HepG2 (cell line): ENCODE measurements around the gene SLC6A9. TPM values are rescaled to one million over a fixed set of nuclear protein-coding genes. Genes with fewer than 3 reads are reported as not detected.

ENCODE experiments used
- ETS1 ChIP-seq: sonication (generic); formaldehyde crosslinking; IDR thresholded peaks from 2 replicates; pipeline ENCODE4 v1.4.0; 2020; ENCODE audit warnings: missing genetic modification reagents
- ETV5 ChIP-seq: IDR thresholded peaks from 2 replicates; pipeline ENCODE4 v1.6.1; 2018; ENCODE audit warnings: missing biosample characterization, missing genetic modification reagents, inconsistent platforms, borderline replicate concordance
- FOXA3 ChIP-seq: IDR thresholded peaks from 2 replicates; pipeline ENCODE4 v1.6.1; 2016; ENCODE audit warnings: missing genetic modification reagents, missing compliant biosample characterization
- NR0B2 ChIP-seq: sonication (generic); formaldehyde crosslinking; IDR thresholded peaks from 2 replicates; pipeline ENCODE4 v1.4.0; 2020; ENCODE audit warnings: mild to moderate bottlenecking, missing genetic modification reagents
- RBAK ChIP-seq: sonication (generic); formaldehyde crosslinking; IDR thresholded peaks from 2 replicates; pipeline ENCODE4 v1.5.1; 2020; ENCODE audit warnings: mild to moderate bottlenecking, missing genetic modification reagents
- SETDB1 ChIP-seq: sonication (generic); formaldehyde crosslinking; IDR thresholded peaks from 2 replicates; pipeline ENCODE4 v1.5.1; 2020; ENCODE audit warnings: missing genetic modification reagents, mild to moderate bottlenecking, borderline replicate concordance
- ZFP90 ChIP-seq: sonication (generic); formaldehyde crosslinking; IDR thresholded peaks from 2 replicates; pipeline ENCODE4 v1.8.0; 2022; ENCODE audit warnings: missing genetic modification reagents, mild to moderate bottlenecking, inconsistent platforms, borderline replicate concordance
- ZNF18 ChIP-seq: sonication (generic); formaldehyde crosslinking; IDR thresholded peaks from 2 replicates; pipeline ENCODE4 v1.8.0; 2022; ENCODE audit warnings: mild to moderate bottlenecking, missing genetic modification reagents; ENCODE audit not compliant: insufficient replicate concordance
- ZNF292 ChIP-seq: sonication (generic); formaldehyde crosslinking; IDR thresholded peaks from 2 replicates; pipeline ENCODE4 v1.8.1; 2022; ENCODE audit warnings: mild to moderate bottlenecking, low read depth, missing genetic modification reagents, borderline replicate concordance
- ZNF432 ChIP-seq: sonication (generic); formaldehyde crosslinking; IDR thresholded peaks from 2 replicates; pipeline ENCODE4 v1.5.0; 2020; ENCODE audit warnings: missing genetic modification reagents, mild to moderate bottlenecking, borderline replicate concordance
- ZNF512 ChIP-seq: sonication (generic); formaldehyde crosslinking; IDR thresholded peaks from 2 replicates; pipeline ENCODE4 v1.4.0; 2020; ENCODE audit warnings: mild to moderate bottlenecking, missing genetic modification reagents
- ZNF562 ChIP-seq: sonication (generic); formaldehyde crosslinking; IDR thresholded peaks from 2 replicates; pipeline ENCODE4 v1.8.0; 2022; ENCODE audit warnings: missing genetic modification reagents, borderline replicate concordance
- ZNF597 ChIP-seq: sonication (generic); formaldehyde crosslinking; IDR thresholded peaks from 2 replicates; pipeline ENCODE4 v1.5.0; 2020; ENCODE audit warnings: missing genetic modification reagents
- polyA plus RNA-seq, 8 experiments: library from polyadenylated mRNA; depleted of rRNA in 3 of 8; stranded (reverse) in 7 of 8; unstranded in 1 of 8; fragments of >200 nt; fragmentation: Illumina TruSeq in 4 of 8; extraction: Trizol in 4 of 8; gene quantifications; 2 replicates each; pipeline versions ENCODE4 v1.2.1 to v1.2.3, GENCODE V29; 2011 to 2016; ENCODE audit warnings: low read depth in 4 of 8, missing spikeins in 1 of 8, mixed read lengths in 1 of 8; ENCODE audit not compliant: insufficient read depth in 1 of 8
- total RNA-seq, 5 experiments: library from RNA; depleted of rRNA; stranded (reverse); fragments of >200 nt; fragmentation: Illumina TruSeq; extraction: Trizol; gene quantifications; 2 replicates each; pipeline ENCODE4 v1.2.3, GENCODE V29; 2016; ENCODE audit warnings: low read depth in 1 of 5
- TF ChIP-seq, protein P1 (sequence below): sonication (generic); formaldehyde crosslinking; IDR thresholded peaks from 2 replicates; pipeline ENCODE4 v1.5.0; 2020; ENCODE audit warnings: missing genetic modification reagents, mild to moderate bottlenecking, borderline replicate concordance
- TF ChIP-seq, protein P2 (sequence below): sonication (generic); formaldehyde crosslinking; IDR thresholded peaks from 2 replicates; pipeline ENCODE4 v1.4.0; 2020; ENCODE audit warnings: missing genetic modification reagents, borderline replicate concordance

Gene SLC6A9
- total and polyA plus RNA-seq, 2 of the 13 experiments (the other 11 are each of a cell fraction or from before 2014, with no cell fraction given) = 8.5 to 9.9 TPM

DNA sequence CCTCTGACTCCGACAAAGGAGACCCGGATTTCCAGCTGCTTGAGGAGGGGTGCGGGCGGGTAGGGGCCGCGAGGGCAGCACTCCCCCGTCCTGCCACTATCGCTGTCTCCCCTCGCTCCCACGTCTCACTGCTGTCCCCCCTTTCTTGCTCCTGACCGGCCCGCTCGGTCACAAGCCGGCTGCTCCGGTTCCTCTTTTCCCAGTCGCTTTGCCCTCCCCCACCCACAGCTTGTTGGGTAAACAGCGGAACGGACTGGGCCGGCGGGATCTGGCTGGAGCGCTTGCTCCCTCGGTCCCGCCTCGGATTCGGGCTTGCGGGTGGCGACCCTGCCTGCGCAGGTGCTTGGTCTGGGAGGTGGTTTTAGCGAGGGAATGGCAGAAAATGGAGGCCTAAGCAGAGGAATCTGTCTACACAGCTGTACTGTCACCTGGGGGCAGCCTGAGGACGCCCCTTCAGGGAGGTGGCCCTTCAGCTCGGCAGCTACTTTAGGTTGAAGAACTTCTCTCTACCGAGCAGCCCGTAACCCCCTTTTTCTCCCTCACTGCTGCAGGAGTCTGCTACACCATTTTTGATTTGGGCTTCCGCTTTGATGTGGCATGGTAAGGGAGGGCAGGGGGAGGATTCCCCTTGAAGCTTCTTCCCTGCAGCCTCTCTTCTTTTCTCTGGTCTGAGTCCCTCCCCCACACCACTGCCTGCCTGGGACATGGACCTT, 55.9 kb downstream of the SLC6A9 start (continued):
- TF ChIP-seq, protein P1, sequence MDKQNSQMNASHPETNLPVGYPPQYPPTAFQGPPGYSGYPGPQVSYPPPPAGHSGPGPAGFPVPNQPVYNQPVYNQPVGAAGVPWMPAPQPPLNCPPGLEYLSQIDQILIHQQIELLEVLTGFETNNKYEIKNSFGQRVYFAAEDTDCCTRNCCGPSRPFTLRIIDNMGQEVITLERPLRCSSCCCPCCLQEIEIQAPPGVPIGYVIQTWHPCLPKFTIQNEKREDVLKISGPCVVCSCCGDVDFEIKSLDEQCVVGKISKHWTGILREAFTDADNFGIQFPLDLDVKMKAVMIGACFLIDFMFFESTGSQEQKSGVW = no peak
- TF ChIP-seq ZNF512 (no peak), NR0B2 (no peak), ZNF562 (CRISPR knock-in tag) (no peak), ZFP90 (CRISPR knock-in tag) (0 out of 2 replicates have a peak, but pooled peaks have one; percentile 45), FOXA3 (CRISPR knock-in tag) (no peak), ZNF597 (CRISPR knock-in tag) (no peak), ZNF292 (CRISPR knock-in tag) (no peak), ETV5 (CRISPR knock-in tag) (no peak), ZNF432 (CRISPR knock-in tag) (no peak), SETDB1 (CRISPR knock-in tag) (no peak), ZNF18 (peak; percentile 11), RBAK (no peak), ETS1 (0 out of 2 replicates have a peak, but pooled peaks have one; percentile 32)
- TF ChIP-seq, protein P2, sequence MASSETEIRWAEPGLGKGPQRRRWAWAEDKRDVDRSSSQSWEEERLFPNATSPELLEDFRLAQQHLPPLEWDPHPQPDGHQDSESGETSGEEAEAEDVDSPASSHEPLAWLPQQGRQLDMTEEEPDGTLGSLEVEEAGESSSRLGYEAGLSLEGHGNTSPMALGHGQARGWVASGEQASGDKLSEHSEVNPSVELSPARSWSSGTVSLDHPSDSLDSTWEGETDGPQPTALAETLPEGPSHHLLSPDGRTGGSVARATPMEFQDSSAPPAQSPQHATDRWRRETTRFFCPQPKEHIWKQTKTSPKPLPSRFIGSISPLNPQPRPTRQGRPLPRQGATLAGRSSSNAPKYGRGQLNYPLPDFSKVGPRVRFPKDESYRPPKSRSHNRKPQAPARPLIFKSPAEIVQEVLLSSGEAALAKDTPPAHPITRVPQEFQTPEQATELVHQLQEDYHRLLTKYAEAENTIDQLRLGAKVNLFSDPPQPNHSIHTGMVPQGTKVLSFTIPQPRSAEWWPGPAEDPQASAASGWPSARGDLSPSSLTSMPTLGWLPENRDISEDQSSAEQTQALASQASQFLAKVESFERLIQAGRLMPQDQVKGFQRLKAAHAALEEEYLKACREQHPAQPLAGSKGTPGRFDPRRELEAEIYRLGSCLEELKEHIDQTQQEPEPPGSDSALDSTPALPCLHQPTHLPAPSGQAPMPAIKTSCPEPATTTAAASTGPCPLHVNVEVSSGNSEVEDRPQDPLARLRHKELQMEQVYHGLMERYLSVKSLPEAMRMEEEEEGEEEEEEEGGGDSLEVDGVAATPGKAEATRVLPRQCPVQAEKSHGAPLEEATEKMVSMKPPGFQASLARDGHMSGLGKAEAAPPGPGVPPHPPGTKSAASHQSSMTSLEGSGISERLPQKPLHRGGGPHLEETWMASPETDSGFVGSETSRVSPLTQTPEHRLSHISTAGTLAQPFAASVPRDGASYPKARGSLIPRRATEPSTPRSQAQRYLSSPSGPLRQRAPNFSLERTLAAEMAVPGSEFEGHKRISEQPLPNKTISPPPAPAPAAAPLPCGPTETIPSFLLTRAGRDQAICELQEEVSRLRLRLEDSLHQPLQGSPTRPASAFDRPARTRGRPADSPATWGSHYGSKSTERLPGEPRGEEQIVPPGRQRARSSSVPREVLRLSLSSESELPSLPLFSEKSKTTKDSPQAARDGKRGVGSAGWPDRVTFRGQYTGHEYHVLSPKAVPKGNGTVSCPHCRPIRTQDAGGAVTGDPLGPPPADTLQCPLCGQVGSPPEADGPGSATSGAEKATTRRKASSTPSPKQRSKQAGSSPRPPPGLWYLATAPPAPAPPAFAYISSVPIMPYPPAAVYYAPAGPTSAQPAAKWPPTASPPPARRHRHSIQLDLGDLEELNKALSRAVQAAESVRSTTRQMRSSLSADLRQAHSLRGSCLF (CRISPR knock-in tag) = no peak
